ENCODE measurements around the gene RNASE9.
"Not testable (repeated sequence)": the region's sequence is repeated elsewhere in the genome, so short reads cannot be mapped to it uniquely, and the experiment has no call there.

The RNASE9 gene

GRCh38 chr14:20515846-20516245 lies 45.0 kb downstream of the RNASE9 start:
- DNase-seq, result no peak

- no peak for DNase-seq
These were observed 48.5 kb downstream of the RNASE9 start for GRCh38 chr14:20512177-20512905.

- no peak for DNase-seq
These were observed 52.5 kb downstream of the RNASE9 start for GRCh38 chr14:20508367-20508766.

- not testable (repeated sequence) for DNase-seq
These were observed 53.3 kb downstream of the RNASE9 start for GRCh38 chr14:20507537-20507936.

- DNase-seq, result not testable (repeated sequence)
These were observed 54.1 kb downstream of the RNASE9 start for GRCh38 chr14:20506752-20507151.

GRCh38 chr14:20506276-20506675 lies 54.6 kb downstream of the RNASE9 start:
- not testable (repeated sequence) for DNase-seq
